ENCODE results near the gene ADCK2.
"Not testable (repeated sequence)": the region's sequence is repeated elsewhere in the genome, so short reads cannot be mapped to it uniquely, and the experiment has no call there.

ADCK2 gene

DNA sequence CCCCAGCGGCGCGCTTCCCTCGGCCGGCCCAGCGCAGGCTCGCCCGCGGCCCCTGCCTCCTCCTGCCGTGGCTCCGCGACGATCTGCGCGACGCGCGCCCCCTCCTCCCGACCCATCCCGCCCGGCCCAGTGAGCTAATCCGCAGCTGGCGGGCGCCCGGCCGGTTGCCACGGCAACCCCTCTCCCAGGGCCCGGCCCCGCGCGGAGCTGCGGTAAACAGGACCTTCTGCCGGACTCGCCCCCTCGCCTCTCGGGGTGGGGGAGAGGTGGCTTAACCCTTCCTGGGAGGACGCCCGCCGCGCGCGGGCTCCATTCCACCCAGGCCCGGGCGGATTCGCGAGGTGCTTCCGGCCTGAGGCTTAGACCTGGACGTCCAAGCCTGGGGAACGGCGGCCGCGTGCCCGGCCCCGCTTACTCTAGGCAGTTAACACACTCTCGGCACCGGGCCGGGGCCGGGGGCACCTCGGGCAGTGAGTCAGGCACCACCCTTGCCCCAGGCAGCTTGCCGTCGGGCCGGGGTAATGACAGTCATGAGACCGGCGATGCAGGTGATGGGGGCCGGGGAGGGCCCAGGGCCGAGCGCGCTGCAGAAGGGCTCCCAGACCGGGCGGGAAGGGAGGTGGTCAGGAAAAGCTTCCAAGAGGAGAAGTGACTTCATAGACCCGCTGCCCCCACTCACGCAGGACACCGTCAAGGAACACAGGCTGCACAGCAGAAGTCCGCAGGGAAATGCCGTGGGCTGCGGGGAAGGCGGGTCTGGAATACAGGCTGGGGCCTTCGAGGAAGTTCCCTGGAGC is 31.8 kb upstream of the ADCK2 start, which contains the start of gene DENND2A:
DENND2A (minus strand) TSS at position 87 of the 797 bp plus-strand sequence. CDS start 38,416 bp downstream, outside the sequence.
- Histone ChIP-seq H3K9ac (ENCODE audit: low read length) (no peak within 1 kb of the TSS), H3K9me2 (ENCODE audit: low read depth, low read length) (no peaks in the 10 kb centered on the region), H3K27ac (ENCODE audit: low read depth, low read length, poor library complexity, severe bottlenecking) (no peak within 1 kb of the TSS), H3F3A (ENCODE audit: insufficient read depth, low read length) (no peaks in the 10 kb centered on the region), H3K9me3 (ENCODE audit: low read length) (no peaks in the 10 kb centered on the region), H3K4me3 (ENCODE audit: low read depth, low read length, poor library complexity, severe bottlenecking) (peak within 1 kb of the TSS; percentile 13), H3K4me1 (ENCODE audit: insufficient read depth, low read length, severe bottlenecking) (peaks cover 4% of the 10 kb centered on the region), H4K20me1 (ENCODE audit: insufficient read depth, low read length) (no peaks in the 10 kb centered on the region), H3K27me3 (ENCODE audit: insufficient read depth, low read length) (peaks cover 16% of the 10 kb centered on the region; the same call in 1 of the 2 replicates), H3K36me3 (ENCODE audit: insufficient read depth, low read length) (no peaks in the 10 kb centered on the region), H3K4me2 (ENCODE audit: low read length) (peak within 1 kb of the TSS; percentile 22; the same call in 1 of the 2 replicates), H3K79me2 (ENCODE audit: insufficient read depth, low read length) (no peaks in the 10 kb centered on the region), H2AFZ (ENCODE audit: low read length) (no peak within 1 kb of the TSS)
- TF ChIP-seq, protein P1, sequence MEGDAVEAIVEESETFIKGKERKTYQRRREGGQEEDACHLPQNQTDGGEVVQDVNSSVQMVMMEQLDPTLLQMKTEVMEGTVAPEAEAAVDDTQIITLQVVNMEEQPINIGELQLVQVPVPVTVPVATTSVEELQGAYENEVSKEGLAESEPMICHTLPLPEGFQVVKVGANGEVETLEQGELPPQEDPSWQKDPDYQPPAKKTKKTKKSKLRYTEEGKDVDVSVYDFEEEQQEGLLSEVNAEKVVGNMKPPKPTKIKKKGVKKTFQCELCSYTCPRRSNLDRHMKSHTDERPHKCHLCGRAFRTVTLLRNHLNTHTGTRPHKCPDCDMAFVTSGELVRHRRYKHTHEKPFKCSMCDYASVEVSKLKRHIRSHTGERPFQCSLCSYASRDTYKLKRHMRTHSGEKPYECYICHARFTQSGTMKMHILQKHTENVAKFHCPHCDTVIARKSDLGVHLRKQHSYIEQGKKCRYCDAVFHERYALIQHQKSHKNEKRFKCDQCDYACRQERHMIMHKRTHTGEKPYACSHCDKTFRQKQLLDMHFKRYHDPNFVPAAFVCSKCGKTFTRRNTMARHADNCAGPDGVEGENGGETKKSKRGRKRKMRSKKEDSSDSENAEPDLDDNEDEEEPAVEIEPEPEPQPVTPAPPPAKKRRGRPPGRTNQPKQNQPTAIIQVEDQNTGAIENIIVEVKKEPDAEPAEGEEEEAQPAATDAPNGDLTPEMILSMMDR (IDR thresholded peaks at IDR 0.05; ENCODE audit: low read length): no peak
- TF ChIP-seq EZH2 (IDR thresholded peaks at IDR 0.05; ENCODE audit: borderline replicate concordance, low read length): no peak

DNA sequence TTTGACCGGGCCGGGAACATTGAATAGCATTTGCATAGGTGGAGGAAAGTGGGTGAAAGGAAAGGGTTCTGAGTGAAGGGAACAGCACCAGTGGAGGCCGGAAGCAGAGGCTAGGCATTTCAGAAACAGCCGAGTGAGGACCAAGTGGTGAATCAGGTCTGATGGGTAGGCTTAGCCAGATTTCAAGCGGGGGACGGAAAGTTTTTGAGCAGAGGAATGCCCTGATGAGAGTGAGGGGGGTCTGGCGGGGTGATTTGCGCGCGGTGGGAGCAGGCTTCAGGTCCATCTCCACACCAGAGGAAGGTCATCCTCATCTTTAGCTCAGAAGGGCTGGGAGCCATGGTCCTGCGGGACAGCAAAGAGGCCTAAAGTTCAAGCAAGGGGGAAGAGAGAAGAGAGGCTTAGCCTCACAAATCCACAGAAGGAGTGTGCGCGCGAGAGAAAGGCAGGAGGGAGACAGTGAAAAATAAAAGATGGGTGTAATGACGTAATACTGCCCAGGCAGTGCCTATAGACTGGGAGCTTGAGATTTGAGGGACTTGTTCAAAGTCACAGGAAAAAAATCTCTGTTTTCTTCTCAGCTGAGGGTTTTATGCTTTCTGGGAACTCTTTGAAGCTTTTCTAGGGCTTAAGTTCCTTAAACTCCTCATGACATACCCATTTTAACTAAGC is 31.1 kb upstream of the ADCK2 start:
- peaks cover 4% of the 10 kb centered on the region for H3K4me1 ChIP-seq (ENCODE audit: insufficient read depth, low read length, severe bottlenecking)
- H3K4me2 ChIP-seq (ENCODE audit: low read length): no peak overlapping the region
- TF ChIP-seq EZH2 (IDR thresholded peaks at IDR 0.05; ENCODE audit: borderline replicate concordance, low read length): no peak
- TF ChIP-seq, protein P1 (IDR thresholded peaks at IDR 0.05; ENCODE audit: low read length): no peak
- no peak overlapping the region for H3K4me3 ChIP-seq (ENCODE audit: low read depth, low read length, poor library complexity, severe bottlenecking)
- no peaks in the 10 kb centered on the region for H3K9me3 ChIP-seq (ENCODE audit: low read length)
- H3F3A ChIP-seq (ENCODE audit: insufficient read depth, low read length): no peaks in the 10 kb centered on the region
- H2AFZ ChIP-seq (ENCODE audit: low read length): no peak overlapping the region
- no peak overlapping the region for H3K9ac ChIP-seq (ENCODE audit: low read length)
- H3K27me3 ChIP-seq (ENCODE audit: insufficient read depth, low read length): peaks cover 13% of the 10 kb centered on the region; the same call in 1 of the 2 replicates
- H3K27ac ChIP-seq (ENCODE audit: low read depth, low read length, poor library complexity, severe bottlenecking): no peak overlapping the region
- no peaks in the 10 kb centered on the region for H3K9me2 ChIP-seq (ENCODE audit: low read depth, low read length)
- no peaks in the 10 kb centered on the region for H3K36me3 ChIP-seq (ENCODE audit: insufficient read depth, low read length)
- no peaks in the 10 kb centered on the region for H4K20me1 ChIP-seq (ENCODE audit: insufficient read depth, low read length)
- no peaks in the 10 kb centered on the region for H3K79me2 ChIP-seq (ENCODE audit: insufficient read depth, low read length)

DNA sequence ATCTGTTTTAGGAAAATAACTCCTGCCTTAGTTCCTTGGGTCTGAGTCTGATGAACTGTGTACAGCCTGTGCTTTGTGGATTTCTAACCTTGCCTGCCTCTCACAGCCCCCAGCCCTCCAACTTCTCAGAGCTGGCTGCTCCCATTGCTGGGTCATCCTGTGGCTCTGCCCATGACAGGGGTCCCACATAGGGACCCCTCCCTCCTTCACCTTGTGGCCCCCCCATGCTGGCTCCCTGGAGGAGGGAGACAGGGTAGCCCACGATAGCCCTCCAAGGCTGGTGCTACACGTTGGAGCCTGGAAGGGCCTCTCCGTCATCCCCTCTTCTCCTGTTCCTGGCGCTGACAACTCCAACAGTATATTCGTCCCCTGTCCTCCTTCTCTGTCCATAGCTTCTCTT is 29.3 kb upstream of the ADCK2 start:
- H3K4me3 ChIP-seq (ENCODE audit: low read depth, low read length, poor library complexity, severe bottlenecking): no peak overlapping the region
- no peaks in the 10 kb centered on the region for H4K20me1 ChIP-seq (ENCODE audit: insufficient read depth, low read length)
- H3K9ac ChIP-seq (ENCODE audit: low read length): no peak overlapping the region
- H2AFZ ChIP-seq (ENCODE audit: low read length): no peak overlapping the region
- peaks cover 13% of the 10 kb centered on the region; the same call in 1 of the 2 replicates for H3K27me3 ChIP-seq (ENCODE audit: insufficient read depth, low read length)
- H3K79me2 ChIP-seq (ENCODE audit: insufficient read depth, low read length): no peaks in the 10 kb centered on the region
- H3K9me2 ChIP-seq (ENCODE audit: low read depth, low read length): no peaks in the 10 kb centered on the region
- no peak overlapping the region for H3K4me2 ChIP-seq (ENCODE audit: low read length)
- H3K4me1 ChIP-seq (ENCODE audit: insufficient read depth, low read length, severe bottlenecking): peaks cover 4% of the 10 kb centered on the region
- H3K27ac ChIP-seq (ENCODE audit: low read depth, low read length, poor library complexity, severe bottlenecking): no peak overlapping the region
- H3K9me3 ChIP-seq (ENCODE audit: low read length): no peaks in the 10 kb centered on the region
- H3K36me3 ChIP-seq (ENCODE audit: insufficient read depth, low read length): no peaks in the 10 kb centered on the region
- H3F3A ChIP-seq (ENCODE audit: insufficient read depth, low read length): no peaks in the 10 kb centered on the region
- TF ChIP-seq EZH2 (IDR thresholded peaks at IDR 0.05; ENCODE audit: borderline replicate concordance, low read length): no peak
- TF ChIP-seq, protein P1 (IDR thresholded peaks at IDR 0.05; ENCODE audit: low read length): no peak

DNA sequence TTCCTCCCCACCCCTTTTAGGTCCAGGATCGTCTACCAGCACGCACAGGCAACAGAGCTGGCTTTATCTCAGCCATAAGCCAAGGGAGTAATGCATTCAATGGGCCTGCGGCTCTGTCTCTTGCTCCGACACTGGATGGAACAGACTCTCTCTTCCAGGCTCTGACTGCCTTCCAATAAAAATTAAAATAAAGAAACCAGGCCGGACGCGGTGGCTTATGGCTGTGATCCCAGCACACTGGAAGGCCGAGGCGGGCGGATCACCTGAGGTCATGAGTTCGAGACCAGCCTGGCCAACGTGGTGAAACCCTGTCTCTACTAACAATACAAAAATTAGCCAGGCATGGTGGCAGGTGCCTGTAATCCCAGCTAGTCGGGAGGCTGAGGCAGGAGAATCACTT is 28.0 kb upstream of the ADCK2 start:
- not testable (repeated sequence) for H3K4me1 ChIP-seq (ENCODE audit: insufficient read depth, low read length, severe bottlenecking); H3K4me2 ChIP-seq (ENCODE audit: low read length); H4K20me1 ChIP-seq (ENCODE audit: insufficient read depth, low read length); H2AFZ ChIP-seq (ENCODE audit: low read length); H3K9me2 ChIP-seq (ENCODE audit: low read depth, low read length); H3K36me3 ChIP-seq (ENCODE audit: insufficient read depth, low read length); H3K9ac ChIP-seq (ENCODE audit: low read length); H3K27ac ChIP-seq (ENCODE audit: low read depth, low read length, poor library complexity, severe bottlenecking); H3K4me3 ChIP-seq (ENCODE audit: low read depth, low read length, poor library complexity, severe bottlenecking); H3F3A ChIP-seq (ENCODE audit: insufficient read depth, low read length); H3K9me3 ChIP-seq (ENCODE audit: low read length); H3K79me2 ChIP-seq (ENCODE audit: insufficient read depth, low read length)
- peaks cover 16% of the 10 kb centered on the region; the same call in 1 of the 2 replicates for H3K27me3 ChIP-seq (ENCODE audit: insufficient read depth, low read length)
